GM23248 (cell line): ENCODE results near the gene FSCN2.

ENCODE experiments used
- EZH2 ChIP-seq: fragments of 200-600 bp; sonication (generic); IDR thresholded peaks from 2 replicates; pipeline ENCODE4 v1.6.1; 2018; ENCODE audit warnings: antibody characterized with exemption, mild to moderate bottlenecking; ENCODE audit not compliant: insufficient read depth, poor library complexity, severe bottlenecking
- EZH2phosphoT487 ChIP-seq: fragments of 200-600 bp; sonication (generic); IDR thresholded peaks from 2 replicates; pipeline ENCODE4 v1.6.1; 2018; ENCODE audit warnings: antibody characterized with exemption, moderate library complexity, mild to moderate bottlenecking, low read depth; ENCODE audit not compliant: insufficient read depth

DNA sequence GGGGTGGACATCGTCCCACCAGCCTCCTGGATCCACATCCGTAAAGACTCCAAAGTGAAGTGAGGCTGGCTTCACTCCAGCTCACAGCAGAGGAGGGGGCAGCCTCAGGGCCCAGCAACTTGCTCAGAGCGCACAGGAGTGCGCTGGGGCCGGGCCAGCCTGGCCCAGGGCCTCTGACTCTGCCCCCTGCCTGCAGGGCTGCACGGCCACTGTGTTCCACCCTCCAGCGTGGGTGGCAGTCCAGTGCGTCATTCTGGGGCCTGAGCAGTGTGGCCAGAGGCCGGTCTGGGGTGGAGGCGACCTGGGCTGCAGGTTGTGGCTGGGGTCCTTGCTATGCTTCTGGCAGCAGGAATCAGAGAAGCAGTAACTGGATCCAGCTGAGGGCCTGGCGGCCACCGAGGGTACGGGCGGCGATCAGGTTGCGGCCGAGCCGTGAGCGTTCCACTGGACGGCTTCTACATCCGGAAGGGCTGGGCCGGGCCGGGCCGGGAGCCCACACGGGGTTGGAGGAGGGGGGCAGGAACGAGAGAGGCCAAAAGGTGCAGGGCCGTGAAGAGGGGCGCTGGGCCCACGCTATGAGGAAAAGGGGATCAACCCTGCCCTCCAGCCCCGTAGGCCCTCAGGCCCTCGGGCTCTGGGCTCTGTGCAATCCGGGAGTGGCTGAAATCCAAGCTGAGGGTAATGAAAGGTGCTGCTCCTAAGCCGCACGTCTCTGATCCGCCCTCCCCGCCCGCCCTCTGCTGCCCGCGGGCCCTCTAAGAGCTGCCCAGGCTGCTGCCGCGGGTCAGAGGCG is at the start of gene FSCN2:
- TF ChIP-seq EZH2 (no peak), EZH2phosphoT487 (no peak)
